Measurements from ENCODE around the gene MTOR.

- TF ChIP-seq CTCF (IDR thresholded peaks at IDR 0.05; ENCODE audit: insufficient read depth, low read depth, low read length) (no peak), EZH2 (IDR thresholded peaks at IDR 0.05; ENCODE audit: insufficient read depth, low read length) (no peak)
Measured at GRCh38 chr1:11152755-11153154, 109.6 kb downstream of the MTOR start.
